Calu3 (cell line): ENCODE results near the gene XG. TPM values are rescaled to one million over a fixed set of nuclear protein-coding genes. Genes with fewer than 3 reads are reported as not detected.
"Not testable (repeated sequence)": the region's sequence is repeated elsewhere in the genome, so short reads cannot be mapped to it uniquely, and the experiment has no call there.

Source experiments
- BruUV-seq: library from RNA; stranded (reverse); fragments of 400-500 nt; replicated peaks from 2 replicates; lab custom pipeline; 2021; lab: Mats Ljungman, UMichigan
- CTCF ChIA-PET: fragments of 300-600 bp; sonication (Branson Sonifier 250); formaldehyde crosslinking; loops from one replicate; lab custom pipeline; 2022; ENCODE audit warnings: antibody characterized with exemption; lab: Charles Lee
- DNase-seq: peaks from one replicate; pipeline ENCODE4 v3.0.0; 2022
- H3K27ac Mint-ChIP-seq: one replicate; pipeline ENCODE4 v1.8.0; 2022; ENCODE audit warnings: mixed read lengths; ENCODE audit not compliant: unreplicated experiment
- H3K27me3 Mint-ChIP-seq: one replicate; pipeline ENCODE4 v1.8.0; 2022; ENCODE audit warnings: mixed read lengths; ENCODE audit not compliant: unreplicated experiment
- H3K36me3 Mint-ChIP-seq: one replicate; pipeline ENCODE4 v1.8.0; 2022; ENCODE audit warnings: mild to moderate bottlenecking, moderate library complexity, mixed read lengths; ENCODE audit not compliant: insufficient read depth, unreplicated experiment
- H3K4me1 Mint-ChIP-seq: one replicate; pipeline ENCODE4 v1.8.0; 2022; ENCODE audit warnings: mild to moderate bottlenecking, low read depth, mixed read lengths; ENCODE audit not compliant: unreplicated experiment
- H3K4me3 Mint-ChIP-seq: one replicate; pipeline ENCODE4 v1.8.0; 2022; ENCODE audit warnings: mild to moderate bottlenecking, low read depth, moderate library complexity, mixed read lengths; ENCODE audit not compliant: unreplicated experiment
- H3K9me3 Mint-ChIP-seq: one replicate; pipeline ENCODE4 v1.8.0; 2022; ENCODE audit warnings: low read depth, mixed read lengths; ENCODE audit not compliant: unreplicated experiment
- CTCF ChIP-seq: fragments of 200-600 bp; IDR thresholded peaks from one replicate; pipeline ENCODE4 v1.8.0; 2022; ENCODE audit warnings: antibody characterized with exemption; ENCODE audit not compliant: unreplicated experiment
- intact Hi-C: fragments of 100-400 bp; cut with micrococcal nuclease; formaldehyde crosslinking; loops from one replicate; pipeline ENCODE4 v1.10.0; 2022; ENCODE audit not compliant: unreplicated experiment
- total RNA-seq: library from RNA; stranded (reverse); gene quantifications from 2 replicates; pipeline ENCODE4 v1.2.3, GENCODE V29; 2022

XG gene
- total RNA-seq, 1 experiment from 2014 or later = not detected

GRCh38 chrX:2801223-2801622 is 49.4 kb downstream of the XG start:
- intact Hi-C loops = no loop called here
- TF ChIP-seq CTCF = no peak
- no peaks in the 10 kb centered on the region for H3K27me3 Mint-ChIP-seq
- CTCF ChIA-PET = no interaction called here
- peaks cover 2% of the 10 kb centered on the region for H3K9me3 Mint-ChIP-seq
- H3K27ac Mint-ChIP-seq = no peak overlapping the region
- no TSS peak for BruUV-seq
- no peak overlapping the region for H3K4me3 Mint-ChIP-seq
- no peaks in the 10 kb centered on the region for H3K36me3 Mint-ChIP-seq
- H3K4me1 Mint-ChIP-seq = peaks cover 23% of the 10 kb centered on the region
- no peak for DNase-seq

GRCh38 chrX:2802376-2803090 is 50.7 kb downstream of the XG start:
- H3K27ac Mint-ChIP-seq, DNase-seq, H3K36me3 Mint-ChIP-seq, H3K27me3 Mint-ChIP-seq, BruUV-seq, intact Hi-C loops, CTCF ChIA-PET, H3K9me3 Mint-ChIP-seq: not testable (repeated sequence)
- Mint-ChIP-seq H3K4me1 (peaks cover 23% of the 10 kb centered on the region), H3K4me3 (peak overlapping the region; percentile 46)

- peak; percentile 49 for DNase-seq
- H3K27me3 Mint-ChIP-seq, intact Hi-C loops, CTCF ChIA-PET, H3K27ac Mint-ChIP-seq, H3K36me3 Mint-ChIP-seq, BruUV-seq, H3K9me3 Mint-ChIP-seq: not testable (repeated sequence)
- Mint-ChIP-seq H3K4me3 (peak overlapping the region; percentile 46), H3K4me1 (peaks cover 23% of the 10 kb centered on the region)
Measured at GRCh38 chrX:2803486-2803885, 51.6 kb downstream of the XG start.

GRCh38 chrX:2804106-2804843 is 52.4 kb downstream of the XG start:
- H3K9me3 Mint-ChIP-seq, DNase-seq, BruUV-seq, H3K36me3 Mint-ChIP-seq, intact Hi-C loops, H3K27me3 Mint-ChIP-seq, CTCF ChIA-PET, H3K27ac Mint-ChIP-seq: not testable (repeated sequence)
- H3K4me1 Mint-ChIP-seq = peaks cover 23% of the 10 kb centered on the region
- peak overlapping the region; percentile 46 for H3K4me3 Mint-ChIP-seq

GRCh38 chrX:2804858-2805257 is 53.0 kb downstream of the XG start:
- intact Hi-C loops, CTCF ChIA-PET, BruUV-seq, H3K9me3 Mint-ChIP-seq, H3K36me3 Mint-ChIP-seq, H3K27ac Mint-ChIP-seq: not testable (repeated sequence)
- Mint-ChIP-seq H3K4me3 (peak overlapping the region; percentile 7), H3K27me3 (peaks cover 11% of the 10 kb centered on the region), H3K4me1 (peaks cover 23% of the 10 kb centered on the region)
- DNase-seq = peak; percentile 43

- H3K9me3 Mint-ChIP-seq = no peaks in the 10 kb centered on the region
- peaks cover 11% of the 10 kb centered on the region for H3K27me3 Mint-ChIP-seq
- CTCF ChIA-PET = no interaction called here
- TF ChIP-seq CTCF = no peak
- no TSS peak for BruUV-seq
- H3K4me3 Mint-ChIP-seq = no peak overlapping the region
- no peak for DNase-seq
- no peaks in the 10 kb centered on the region for H3K4me1 Mint-ChIP-seq
- no peak overlapping the region for H3K27ac Mint-ChIP-seq
- no peaks in the 10 kb centered on the region for H3K36me3 Mint-ChIP-seq
- intact Hi-C loops = loop anchor here (10.0 kb wide), 1 partner anchor 1356 kb away; the partner anchor contains the start of gene ASMTL
Measured at GRCh38 chrX:2811271-2811670, 59.4 kb downstream of the XG start.
